ENCODE measurements around the gene PHF20.
"Not testable (repeated sequence)": the region's sequence is repeated elsewhere in the genome, so short reads cannot be mapped to it uniquely, and the experiment has no call there.

The PHF20 gene

GRCh38 chr20:35739294-35740163, 32.3 kb upstream of the PHF20 start:
- DNase-seq (ENCODE audit: low read depth): no peak

GRCh38 chr20:35741892-35742740, 29.7 kb upstream of the PHF20 start, which contains the start of gene RBM39:
RBM39 (minus strand) TSS chr20:35742260; CDS start chr20:35740874, 1,386 bp downstream.
- peak; percentile 98 for DNase-seq (ENCODE audit: low read depth)

- no peak for DNase-seq (ENCODE audit: low read depth)
Measured at GRCh38 chr20:35742741-35743523, 28.9 kb upstream of the PHF20 start.

GRCh38 chr20:35743693-35744491, 27.9 kb upstream of the PHF20 start:
- DNase-seq (ENCODE audit: low read depth): no peak

- DNase-seq (ENCODE audit: low read depth): not testable (repeated sequence)
Measured at GRCh38 chr20:35744492-35744841, 27.3 kb upstream of the PHF20 start.

GRCh38 chr20:35750611-35751010, 21.2 kb upstream of the PHF20 start:
- no peak for DNase-seq (ENCODE audit: low read depth)

GRCh38 chr20:35756404-35756803, 15.4 kb upstream of the PHF20 start:
- DNase-seq (ENCODE audit: low read depth): no peak

- DNase-seq (ENCODE audit: low read depth): no peak
Measured at GRCh38 chr20:35757098-35757705, 14.6 kb upstream of the PHF20 start.

GRCh38 chr20:35761548-35761947, 10.3 kb upstream of the PHF20 start:
- DNase-seq (ENCODE audit: low read depth): not testable (repeated sequence)

GRCh38 chr20:35762461-35762860, 9.4 kb upstream of the PHF20 start:
- DNase-seq (ENCODE audit: low read depth): no peak

GRCh38 chr20:35764936-35765335, 6.9 kb upstream of the PHF20 start:
- DNase-seq (ENCODE audit: low read depth): not testable (repeated sequence)

- DNase-seq (ENCODE audit: low read depth): no peak
Measured at GRCh38 chr20:35766843-35767242, 5.0 kb upstream of the PHF20 start.

GRCh38 chr20:35767683-35768481, 3.9 kb upstream of the PHF20 start:
- peak; percentile 52 for DNase-seq (ENCODE audit: low read depth)

- DNase-seq (ENCODE audit: low read depth): peak; percentile 22
Measured at GRCh38 chr20:35768731-35769664, 2.8 kb upstream of the PHF20 start.

- DNase-seq (ENCODE audit: low read depth): no peak
Measured at GRCh38 chr20:35771367-35771688, 487 bp upstream of the PHF20 start.

GRCh38 chr20:35772563-35773058, 796 bp downstream of the PHF20 start:
- DNase-seq (ENCODE audit: low read depth): no peak

- DNase-seq (ENCODE audit: low read depth): peak; percentile 9
Measured at GRCh38 chr20:35773154-35773751, 1.4 kb downstream of the PHF20 start.

- DNase-seq (ENCODE audit: low read depth): no peak
Measured at GRCh38 chr20:35774391-35774790, 2.6 kb downstream of the PHF20 start.
